Measurements from ENCODE around the gene ID3.

- no peak for TF ChIP-seq CHD2 (IDR thresholded peaks at IDR 0.05; ENCODE audit: low read length)
- TF ChIP-seq TBP (IDR thresholded peaks at IDR 0.05; ENCODE audit: low read depth, low read length), result no peak
These were observed 21.9 kb downstream of the ID3 start for GRCh38 chr1:23537296-23537973.

Measured in H1 (cell line).